ENCODE results near the gene FAM3A.

The FAM3A gene

GRCh38 chrX:154525606-154526490, 9.8 kb upstream of the FAM3A start:
- Histone ChIP-seq H3K27me3 (replicated peaks in 2 of 5; ENCODE audit: control insufficient read depth in 4 of 5, insufficient read depth in 5 of 5, low read length in 4 of 5) (peaks cover 0 to 9% (median 0%) of the 10 kb centered on the region in 5 experiments), H3K4me3 (ENCODE audit: control insufficient read depth in 1 of 7, extremely low read depth in 1 of 7, insufficient read depth in 4 of 7, low read depth in 2 of 7, low read length in 6 of 7) (no peak overlapping the region), H3K27ac (ENCODE audit: insufficient read depth in 1 of 2, low read depth in 1 of 2, low read length in 2 of 2, poor library complexity in 1 of 2, severe bottlenecking in 2 of 2) (no peak overlapping the region), H3K9me3 (ENCODE audit: control extremely low read depth in 1 of 5, control insufficient read depth in 4 of 5, insufficient read depth in 2 of 5, low read depth in 1 of 5, low read length in 4 of 5) (no peaks in the 10 kb centered on the region), H3K36me3 (ENCODE audit: control insufficient read depth in 4 of 4, insufficient read depth in 4 of 4, low read length in 3 of 4) (peaks cover 0 to 10% (median 2%) of the 10 kb centered on the region in 4 experiments), H3K4me1 (ENCODE audit: control extremely low read depth in 1 of 4, control insufficient read depth in 4 of 4, insufficient read depth in 4 of 4, low read length in 3 of 4) (peaks cover 0 to 10% (median 9%) of the 10 kb centered on the region in 4 experiments)
- 80% methylated on average over 14 of the region's 14 CpGs for WGBS (ENCODE audit: insufficient coverage)
- no peak for DNase-seq
- CTCF ChIA-PET: interaction anchor here (0.9 to 1.3 kb wide), 4 partner anchors 17 to 153 kb away, joined by 4 read pairs; no protein-coding TSS in a partner anchor
- POLR2A ChIA-PET: interaction anchor here (0.9 kb wide), 1 partner anchor 39 kb away, joined by 4 read pairs; the partner anchor contains the start of gene UBL4A

GRCh38 chrX:154519389-154519788, 3.4 kb upstream of the FAM3A start:
- peaks cover 0 to 15% (median 9%) of the 10 kb centered on the region in 4 experiments for H3K4me1 ChIP-seq (ENCODE audit: control extremely low read depth in 1 of 4, control insufficient read depth in 4 of 4, insufficient read depth in 4 of 4, low read length in 3 of 4)
- H3K9me3 ChIP-seq (ENCODE audit: control extremely low read depth in 1 of 5, control insufficient read depth in 4 of 5, insufficient read depth in 2 of 5, low read depth in 1 of 5, low read length in 4 of 5): peaks cover 0 to 2% (median 0%) of the 10 kb centered on the region in 5 experiments
- DNase-seq: no peak
- H3K27me3 ChIP-seq (replicated peaks in 2 of 5; ENCODE audit: control insufficient read depth in 4 of 5, insufficient read depth in 5 of 5, low read length in 4 of 5): peaks cover 0 to 8% (median 0%) of the 10 kb centered on the region in 5 experiments
- ChIA-PET CTCF (no interaction called here), POLR2A (no interaction called here)
- no peaks in the 10 kb centered on the region for H3K36me3 ChIP-seq (ENCODE audit: control insufficient read depth in 4 of 4, insufficient read depth in 4 of 4, low read length in 3 of 4)
- no peak overlapping the region for H3K27ac ChIP-seq (ENCODE audit: insufficient read depth in 1 of 2, low read depth in 1 of 2, low read length in 2 of 2, poor library complexity in 1 of 2, severe bottlenecking in 2 of 2)
- H3K4me3 ChIP-seq (ENCODE audit: control insufficient read depth in 1 of 7, extremely low read depth in 1 of 7, insufficient read depth in 4 of 7, low read depth in 2 of 7, low read length in 6 of 7): no peak overlapping the region
- WGBS (ENCODE audit: insufficient coverage): 91% methylated on average over 6 of the region's 8 CpGs

- Histone ChIP-seq H3K9me3 (ENCODE audit: control extremely low read depth in 1 of 5, control insufficient read depth in 4 of 5, insufficient read depth in 2 of 5, low read depth in 1 of 5, low read length in 4 of 5) (peaks cover 0 to 2% (median 0%) of the 10 kb centered on the region in 5 experiments), H3K4me3 (ENCODE audit: control insufficient read depth in 1 of 7, extremely low read depth in 1 of 7, insufficient read depth in 4 of 7, low read depth in 2 of 7, low read length in 6 of 7) (peak overlapping the region in 2 of 7 experiments; percentile 72 to 80), H3K27me3 (replicated peaks in 2 of 5; ENCODE audit: control insufficient read depth in 4 of 5, insufficient read depth in 5 of 5, low read length in 4 of 5) (peaks cover 0 to 8% (median 0%) of the 10 kb centered on the region in 5 experiments), H3K27ac (ENCODE audit: insufficient read depth in 1 of 2, low read depth in 1 of 2, low read length in 2 of 2, poor library complexity in 1 of 2, severe bottlenecking in 2 of 2) (no peak overlapping the region), H3K36me3 (ENCODE audit: control insufficient read depth in 4 of 4, insufficient read depth in 4 of 4, low read length in 3 of 4) (no peaks in the 10 kb centered on the region), H3K4me1 (ENCODE audit: control extremely low read depth in 1 of 4, control insufficient read depth in 4 of 4, insufficient read depth in 4 of 4, low read length in 3 of 4) (peaks cover 0 to 24% (median 9%) of the 10 kb centered on the region in 4 experiments)
- WGBS (ENCODE audit: insufficient coverage): 80% methylated on average over 22 of the region's 25 CpGs
- DNase-seq: no peak
- POLR2A ChIA-PET: interaction anchor here (1.0 kb wide), 1 partner anchor 10 kb away, joined by 4 read pairs; no protein-coding TSS in a partner anchor
- CTCF ChIA-PET: interaction anchor here (1.5 to 2.5 kb wide), 2 partner anchors 10 to 15 kb away, joined by 5 to 13 read pairs; no protein-coding TSS in a partner anchor
These were observed 1.2 kb upstream of the FAM3A start for GRCh38 chrX:154517101-154517781.

GRCh38 chrX:154516656-154517100, 646 bp upstream of the FAM3A start:
- Histone ChIP-seq H3K4me3 (ENCODE audit: control insufficient read depth in 1 of 7, extremely low read depth in 1 of 7, insufficient read depth in 4 of 7, low read depth in 2 of 7, low read length in 6 of 7) (peak overlapping the region; percentile 18 to 80 (median 64)), H3K36me3 (ENCODE audit: control insufficient read depth in 4 of 4, insufficient read depth in 4 of 4, low read length in 3 of 4) (no peaks in the 10 kb centered on the region), H3K9me3 (ENCODE audit: control extremely low read depth in 1 of 5, control insufficient read depth in 4 of 5, insufficient read depth in 2 of 5, low read depth in 1 of 5, low read length in 4 of 5) (peaks cover 0 to 2% (median 0%) of the 10 kb centered on the region in 5 experiments), H3K27me3 (replicated peaks in 2 of 5; ENCODE audit: control insufficient read depth in 4 of 5, insufficient read depth in 5 of 5, low read length in 4 of 5) (peaks cover 0 to 8% (median 0%) of the 10 kb centered on the region in 5 experiments), H3K4me1 (ENCODE audit: control extremely low read depth in 1 of 4, control insufficient read depth in 4 of 4, insufficient read depth in 4 of 4, low read length in 3 of 4) (peaks cover 0 to 28% (median 10%) of the 10 kb centered on the region in 4 experiments), H3K27ac (ENCODE audit: insufficient read depth in 1 of 2, low read depth in 1 of 2, low read length in 2 of 2, poor library complexity in 1 of 2, severe bottlenecking in 2 of 2) (peak overlapping the region in 1 of 2 experiments; percentile 70)
- DNase-seq: peak in 2 of 3 donors; percentile 51 to 59
- 41% methylated on average over 18 of the region's 19 CpGs for WGBS (ENCODE audit: insufficient coverage)
- CTCF ChIA-PET: interaction anchor here (1.5 to 2.5 kb wide), 2 partner anchors 11 to 15 kb away, joined by 5 to 13 read pairs; no protein-coding TSS in a partner anchor
- POLR2A ChIA-PET: interaction anchor here (0.6 to 1.0 kb wide), 4 partner anchors 11 to 31 kb away, joined by 3 to 4 read pairs (median 4); partner anchors contain the start of gene SLC10A3

- Histone ChIP-seq H3K9me3 (ENCODE audit: control extremely low read depth in 1 of 5, control insufficient read depth in 4 of 5, insufficient read depth in 2 of 5, low read depth in 1 of 5, low read length in 4 of 5) (peaks cover 0 to 2% (median 0%) of the 10 kb centered on the region in 5 experiments), H3K27me3 (replicated peaks in 2 of 5; ENCODE audit: control insufficient read depth in 4 of 5, insufficient read depth in 5 of 5, low read length in 4 of 5) (peaks cover 0 to 8% (median 0%) of the 10 kb centered on the region in 5 experiments), H3K27ac (ENCODE audit: insufficient read depth in 1 of 2, low read depth in 1 of 2, low read length in 2 of 2, poor library complexity in 1 of 2, severe bottlenecking in 2 of 2) (peak overlapping the region; percentile 61 to 77), H3K4me1 (ENCODE audit: control extremely low read depth in 1 of 4, control insufficient read depth in 4 of 4, insufficient read depth in 4 of 4, low read length in 3 of 4) (peaks cover 0 to 36% (median 12%) of the 10 kb centered on the region in 4 experiments), H3K36me3 (ENCODE audit: control insufficient read depth in 4 of 4, insufficient read depth in 4 of 4, low read length in 3 of 4) (no peaks in the 10 kb centered on the region), H3K4me3 (ENCODE audit: control insufficient read depth in 1 of 7, extremely low read depth in 1 of 7, insufficient read depth in 4 of 7, low read depth in 2 of 7, low read length in 6 of 7) (peak overlapping the region; percentile 55 to 81 (median 71))
- 44% methylated on average over 28 of the region's 34 CpGs for WGBS (ENCODE audit: insufficient coverage)
- POLR2A ChIA-PET: interaction anchor here (1.5 kb wide), 1 partner anchor 145 kb away, joined by 4 read pairs; no protein-coding TSS in a partner anchor
- CTCF ChIA-PET: interaction anchor here (1.1 to 1.4 kb wide), 3 partner anchors 14 to 142 kb away, joined by 3 read pairs; no protein-coding TSS in a partner anchor
- peak in 2 of 3 donors; percentile 67 to 74 for DNase-seq
These were observed 704 bp downstream of the FAM3A start for GRCh38 chrX:154515090-154515965.

GRCh38 chrX:154513716-154514115, 2.3 kb downstream of the FAM3A start:
- peaks cover 0 to 36% (median 12%) of the 10 kb centered on the region in 4 experiments for H3K4me1 ChIP-seq (ENCODE audit: control extremely low read depth in 1 of 4, control insufficient read depth in 4 of 4, insufficient read depth in 4 of 4, low read length in 3 of 4)
- ChIA-PET CTCF (interaction anchor here (1.3 kb wide), 2 partner anchors 21 to 140 kb away, joined by 3 read pairs; no protein-coding TSS in a partner anchor), POLR2A (no interaction called here)
- peaks cover 0 to 13% (median 0%) of the 10 kb centered on the region in 5 experiments for H3K9me3 ChIP-seq (ENCODE audit: control extremely low read depth in 1 of 5, control insufficient read depth in 4 of 5, insufficient read depth in 2 of 5, low read depth in 1 of 5, low read length in 4 of 5)
- H3K36me3 ChIP-seq (ENCODE audit: control insufficient read depth in 4 of 4, insufficient read depth in 4 of 4, low read length in 3 of 4): peaks cover 0 to 9% (median 2%) of the 10 kb centered on the region in 4 experiments
- DNase-seq: no peak
- peaks cover 0 to 8% (median 0%) of the 10 kb centered on the region in 5 experiments for H3K27me3 ChIP-seq (replicated peaks in 2 of 5; ENCODE audit: control insufficient read depth in 4 of 5, insufficient read depth in 5 of 5, low read length in 4 of 5)
- 85% methylated on average over 2 of the region's 2 CpGs for WGBS (ENCODE audit: insufficient coverage)
- no peak overlapping the region for H3K27ac ChIP-seq (ENCODE audit: insufficient read depth in 1 of 2, low read depth in 1 of 2, low read length in 2 of 2, poor library complexity in 1 of 2, severe bottlenecking in 2 of 2)
- H3K4me3 ChIP-seq (ENCODE audit: control insufficient read depth in 1 of 7, extremely low read depth in 1 of 7, insufficient read depth in 4 of 7, low read depth in 2 of 7, low read length in 6 of 7): no peak overlapping the region

Measured in common myeloid progenitor, CD34-positive (primary cell).